Esophagus squamous epithelium (tissue), 4 donors: ENCODE results near the gene CLIC1.
A peak's percentile ranks its signal among the peaks of the same experiment; 100 is the strongest.

Experiments
- CTCF ChIP-seq, 6 experiments: fragments of 450-650 bp in 4 of 6; fragments of 200-600 bp in 2 of 6; sonication (generic) in 2 of 6; IDR thresholded peaks; one replicate each; pipeline ENCODE4 v1.5.1; 2016 to 2019; ENCODE audit warnings: antibody characterized with exemption in 6 of 6, mild to moderate bottlenecking in 4 of 6, moderate library complexity in 4 of 6
- POLR2A ChIP-seq, 4 donors: fragments of 450-650 bp; IDR thresholded peaks; one replicate each; pipeline ENCODE4 v1.6.1; 2017; ENCODE audit warnings: antibody characterized with exemption in 4 of 4, mild to moderate bottlenecking in 4 of 4, moderate library complexity in 3 of 4

GRCh38 chr6:31776989-31777666 is 40.8 kb upstream of the CLIC1 start, which contains the start of gene VWA7:
- TF ChIP-seq CTCF (IDR thresholded peaks at IDR 0.05) (no peak), POLR2A (IDR thresholded peaks at IDR 0.05) (peak in 1 of 4 donors; percentile 26)
